Neural cell (in vitro differentiated cells): Measurements from ENCODE around the gene NEDD4L.
A peak's percentile ranks its signal among the peaks of the same experiment; 100 is the strongest.

Experiments
- EP300 ChIP-seq: fragments of 450-650 bp; conservative IDR thresholded peaks from 2 replicates; pipeline ENCODE4 v1.6.1; 2014; ENCODE audit warnings: antibody characterized with exemption, mild to moderate bottlenecking, moderate library complexity; ENCODE audit not compliant: poor library complexity, severe bottlenecking
- EZH2 ChIP-seq: fragments of 200-600, 300-800 bp; shearing (Covaris generic), sonication (generic); IDR thresholded peaks from 2 replicates; pipeline ENCODE4 v1.6.1; 2014; ENCODE audit warnings: antibody characterized with exemption, low read length, borderline replicate concordance, mild to moderate bottlenecking; ENCODE audit not compliant: insufficient read depth, poor library complexity, severe bottlenecking
- POLR2AphosphoS5 ChIP-seq: IDR thresholded peaks from 2 replicates; pipeline ENCODE4 v1.6.1; 2012
- TF ChIP-seq, protein P1 (sequence below): fragments of 450-650 bp; IDR thresholded peaks from 2 replicates; pipeline ENCODE4 v1.5.1; 2014; ENCODE audit warnings: antibody characterized with exemption, mild to moderate bottlenecking, moderate library complexity; ENCODE audit not compliant: poor library complexity, severe bottlenecking

DNA sequence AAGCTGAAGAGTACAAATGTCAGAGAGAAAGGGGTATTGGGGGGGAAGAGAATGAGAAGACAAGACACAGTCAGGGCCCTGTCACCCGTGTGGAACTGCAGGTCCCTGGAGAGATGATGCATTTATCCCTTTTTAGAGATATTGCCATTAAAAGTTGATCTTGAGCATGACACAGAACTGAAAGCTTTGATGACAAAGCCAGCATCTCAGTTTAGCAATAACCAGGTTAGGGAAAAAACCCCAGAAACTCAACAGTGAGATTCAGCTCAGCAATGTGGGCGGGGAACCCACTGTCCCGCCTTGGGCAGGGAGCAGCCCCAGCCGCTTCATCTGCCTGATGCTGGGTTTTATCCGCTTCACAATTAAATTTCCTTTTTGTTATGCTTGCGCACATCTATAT lies 181.1 kb downstream of the NEDD4L start:
- TF ChIP-seq EZH2 (no peak), POLR2AphosphoS5 (peak; percentile 8), EP300 (no peak)
- TF ChIP-seq, protein P1, sequence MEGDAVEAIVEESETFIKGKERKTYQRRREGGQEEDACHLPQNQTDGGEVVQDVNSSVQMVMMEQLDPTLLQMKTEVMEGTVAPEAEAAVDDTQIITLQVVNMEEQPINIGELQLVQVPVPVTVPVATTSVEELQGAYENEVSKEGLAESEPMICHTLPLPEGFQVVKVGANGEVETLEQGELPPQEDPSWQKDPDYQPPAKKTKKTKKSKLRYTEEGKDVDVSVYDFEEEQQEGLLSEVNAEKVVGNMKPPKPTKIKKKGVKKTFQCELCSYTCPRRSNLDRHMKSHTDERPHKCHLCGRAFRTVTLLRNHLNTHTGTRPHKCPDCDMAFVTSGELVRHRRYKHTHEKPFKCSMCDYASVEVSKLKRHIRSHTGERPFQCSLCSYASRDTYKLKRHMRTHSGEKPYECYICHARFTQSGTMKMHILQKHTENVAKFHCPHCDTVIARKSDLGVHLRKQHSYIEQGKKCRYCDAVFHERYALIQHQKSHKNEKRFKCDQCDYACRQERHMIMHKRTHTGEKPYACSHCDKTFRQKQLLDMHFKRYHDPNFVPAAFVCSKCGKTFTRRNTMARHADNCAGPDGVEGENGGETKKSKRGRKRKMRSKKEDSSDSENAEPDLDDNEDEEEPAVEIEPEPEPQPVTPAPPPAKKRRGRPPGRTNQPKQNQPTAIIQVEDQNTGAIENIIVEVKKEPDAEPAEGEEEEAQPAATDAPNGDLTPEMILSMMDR: no peak
